PC-9 (cell line): ENCODE data around the gene CDC42BPG. TPM values are rescaled to one million over a fixed set of nuclear protein-coding genes. Genes with fewer than 3 reads are reported as not detected.

Experiments
- BruUV-seq: library from RNA; stranded (reverse); fragments of 400-500 nt; replicated peaks from 2 replicates; lab custom pipeline; 2021; lab: Mats Ljungman, UMichigan
- CTCF ChIA-PET: fragments of 300-600 bp; sonication (Branson Sonifier 250); formaldehyde crosslinking; loops from one replicate; lab custom pipeline; 2022; ENCODE audit warnings: antibody characterized with exemption; lab: Charles Lee
- POLR2A ChIA-PET: fragments of 300-600 bp; sonication (Branson Sonifier 250); formaldehyde crosslinking; loops from one replicate; lab custom pipeline; 2022; ENCODE audit warnings: antibody characterized with exemption; ENCODE audit not compliant: unreplicated experiment; lab: Charles Lee
- DNase-seq, 2 experiments: peaks; one replicate each; pipeline versions ENCODE4 v3.0.0 to v3.0.0-alpha.2; 2015 to 2022; ENCODE audit warnings: mixed read lengths in 1 of 2
- H2AFZ ChIP-seq: fragments of 200-600 bp; sonication (generic); 2 replicates; pipeline ENCODE4 v1.8.1; 2017; ENCODE audit warnings: antibody characterized with exemption
- H3F3A ChIP-seq: fragments of 200-600 bp; sonication (generic); 2 replicates; pipeline ENCODE4 v1.8.1; 2017; ENCODE audit warnings: antibody characterized with exemption, mild to moderate bottlenecking, low read depth; ENCODE audit not compliant: insufficient read depth
- H3K27ac ChIP-seq: fragments of 200-600 bp; sonication (generic); 2 replicates; pipeline ENCODE4 v1.6.1; 2016; ENCODE audit warnings: mixed run types
- H3K27me3 ChIP-seq: fragments of 200-600 bp; sonication (generic); 2 replicates; pipeline ENCODE4 v1.6.1; 2016; ENCODE audit warnings: low read depth, mixed run types; ENCODE audit not compliant: insufficient read depth
- H3K36me3 ChIP-seq: fragments of 200-600 bp; sonication (generic); 2 replicates; pipeline ENCODE4 v1.6.1; 2016; ENCODE audit warnings: low read depth, mixed run types
- H3K4me1 ChIP-seq: fragments of 200-600 bp; sonication (generic); replicated peaks from 2 replicates; pipeline ENCODE4 v1.6.1; 2016; ENCODE audit warnings: mixed run types; ENCODE audit not compliant: insufficient read depth
- H3K4me2 ChIP-seq: fragments of 200-600 bp; sonication (generic); 2 replicates; pipeline ENCODE4 v1.6.1; 2017; ENCODE audit warnings: mixed run types
- H3K4me3 ChIP-seq: fragments of 200-600 bp; sonication (generic); 2 replicates; pipeline ENCODE4 v1.6.1; 2016; ENCODE audit warnings: mixed run types
- H3K79me2 ChIP-seq: fragments of 200-600 bp; sonication (generic); 2 replicates; pipeline ENCODE4 v1.6.1; 2017; ENCODE audit warnings: low read depth, mixed run types
- H3K9me2 ChIP-seq: fragments of 200-600 bp; sonication (generic); 2 replicates; pipeline ENCODE4 v1.8.1; 2017; ENCODE audit warnings: mild to moderate bottlenecking; ENCODE audit not compliant: insufficient read depth
- H3K9me3 ChIP-seq: fragments of 200-600 bp; sonication (generic); 2 replicates; pipeline ENCODE4 v1.8.1; 2016; ENCODE audit warnings: low read depth; ENCODE audit not compliant: insufficient read depth
- H4K20me1 ChIP-seq: fragments of 200-600 bp; sonication (generic); 2 replicates; pipeline ENCODE4 v1.8.1; 2017; ENCODE audit not compliant: insufficient read depth
- CTCF ChIP-seq: fragments of 200-600 bp; sonication (generic); conservative IDR thresholded peaks from 2 replicates; pipeline ENCODE4 v1.6.1; 2017; ENCODE audit warnings: mixed run types, antibody characterized with exemption, mild to moderate bottlenecking, moderate library complexity
- EZH2 ChIP-seq: fragments of 200-600 bp; sonication (generic); IDR thresholded peaks from 2 replicates; pipeline ENCODE4 v1.8.0; 2017; ENCODE audit warnings: antibody characterized with exemption, low read depth
- intact Hi-C: fragments of 100-400 bp; cut with micrococcal nuclease; formaldehyde crosslinking; loops from one replicate; pipeline ENCODE4 v1.10.0; 2022; ENCODE audit not compliant: unreplicated experiment
- total RNA-seq: library from RNA; stranded (reverse); gene quantifications from 2 replicates; pipeline ENCODE4 v1.2.3, GENCODE V29; 2021

Gene CDC42BPG
- total RNA-seq, 1 experiment from 2014 or later: 31.3 TPM

- H3K36me3 ChIP-seq: no peaks in the 10 kb centered on the region
- ChIA-PET CTCF (interaction anchor here (0.6 to 1.5 kb wide), 10 partner anchors 12 to 84 kb away, joined by 3 to 13 read pairs (median 4); partner anchors contain the start of gene MAJIN), POLR2A (interaction anchor here (0.7 kb wide), 1 partner anchor 39 kb away, joined by 3 read pairs; no protein-coding TSS in a partner anchor)
- H4K20me1 ChIP-seq: no peaks in the 10 kb centered on the region
- H3K9me2 ChIP-seq: no peaks in the 10 kb centered on the region
- DNase-seq: no peak
- H3F3A ChIP-seq: peaks cover 29% of the 10 kb centered on the region; the same call in 1 of the 2 replicates
- peaks cover 24% of the 10 kb centered on the region for H3K4me1 ChIP-seq
- BruUV-seq: no TSS peak
- no peak overlapping the region for H3K27ac ChIP-seq
- TF ChIP-seq CTCF: no peak
- no peak for TF ChIP-seq EZH2
- no peaks in the 10 kb centered on the region for H3K9me3 ChIP-seq
- intact Hi-C loops: no loop called here
- H3K27me3 ChIP-seq: no peaks in the 10 kb centered on the region
- no peak overlapping the region; the same call in 1 of the 2 replicates for H3K4me3 ChIP-seq
- H3K4me2 ChIP-seq: peak overlapping the region; percentile 76
- no peak overlapping the region for H2AFZ ChIP-seq
- H3K79me2 ChIP-seq: no peaks in the 10 kb centered on the region
Measured at GRCh38 chr11:64888406-64888728, 43.9 kb upstream of the CDC42BPG start.

GRCh38 chr11:64887757-64888405 lies 43.4 kb upstream of the CDC42BPG start:
- intact Hi-C loops: no loop called here
- H3K4me2 ChIP-seq: peak overlapping the region; percentile 76
- H3K27me3 ChIP-seq: no peaks in the 10 kb centered on the region
- no TSS peak for BruUV-seq
- peak in 1 of 2 experiments; percentile 87 for DNase-seq
- ChIA-PET POLR2A (interaction anchor here (0.7 kb wide), 1 partner anchor 39 kb away, joined by 3 read pairs; no protein-coding TSS in a partner anchor), CTCF (interaction anchor here (0.6 to 1.5 kb wide), 11 partner anchors 11 to 84 kb away, joined by 3 to 13 read pairs (median 4); partner anchors contain the start of gene MAJIN)
- TF ChIP-seq EZH2 (no peak), CTCF (peak; percentile 99)
- peaks cover 29% of the 10 kb centered on the region; the same call in 1 of the 2 replicates for H3F3A ChIP-seq
- peaks cover 24% of the 10 kb centered on the region for H3K4me1 ChIP-seq
- H3K4me3 ChIP-seq: peak overlapping the region; percentile 41; the same call in 1 of the 2 replicates
- no peaks in the 10 kb centered on the region for H4K20me1 ChIP-seq
- H3K79me2 ChIP-seq: no peaks in the 10 kb centered on the region
- no peak overlapping the region; the same call in 1 of the 2 replicates for H2AFZ ChIP-seq
- no peak overlapping the region for H3K27ac ChIP-seq
- H3K9me2 ChIP-seq: no peaks in the 10 kb centered on the region
- H3K36me3 ChIP-seq: no peaks in the 10 kb centered on the region
- no peaks in the 10 kb centered on the region for H3K9me3 ChIP-seq

- no TSS peak for BruUV-seq
- intact Hi-C loops: no loop called here
- Histone ChIP-seq H2AFZ (no peak overlapping the region), H3K9me2 (no peaks in the 10 kb centered on the region), H4K20me1 (no peaks in the 10 kb centered on the region), H3K36me3 (no peaks in the 10 kb centered on the region), H3K4me3 (no peak overlapping the region), H3K27ac (no peak overlapping the region), H3K79me2 (no peaks in the 10 kb centered on the region), H3K4me2 (peak overlapping the region; percentile 76; the same call in 1 of the 2 replicates), H3K9me3 (no peaks in the 10 kb centered on the region), H3K4me1 (peaks cover 24% of the 10 kb centered on the region), H3K27me3 (no peaks in the 10 kb centered on the region), H3F3A (peaks cover 29% of the 10 kb centered on the region; the same call in 1 of the 2 replicates)
- CTCF ChIA-PET: interaction anchor here (0.5 to 1.5 kb wide), 5 partner anchors 22 to 40 kb away, joined by 3 to 13 read pairs (median 5); no protein-coding TSS in a partner anchor
- POLR2A ChIA-PET: no interaction called here
- TF ChIP-seq EZH2 (no peak), CTCF (no peak)
- no peak for DNase-seq
Measured at GRCh38 chr11:64887234-64887756, 42.8 kb upstream of the CDC42BPG start.
